Neuronal stem cell (in vitro differentiated cells): ENCODE measurements around the gene CYP46A1.
"Not testable (repeated sequence)": the region's sequence is repeated elsewhere in the genome, so short reads cannot be mapped to it uniquely, and the experiment has no call there.

Experiments
- DNase-seq: peaks from one replicate; pipeline ENCODE4 v3.0.0-alpha.2; 2013; ENCODE audit warnings: low spot score
- H2AFZ ChIP-seq: one replicate; pipeline ENCODE4 v1.6.1; 2013; ENCODE audit warnings: mild to moderate bottlenecking, low read length, inconsistent platforms
- H2AK5ac ChIP-seq: 2 replicates; pipeline ENCODE4 v1.6.1; 2013; ENCODE audit warnings: low read depth, mild to moderate bottlenecking, inconsistent platforms, low read length, moderate library complexity, mixed read lengths
- H2BK120ac ChIP-seq: 2 replicates; pipeline ENCODE4 v1.6.1; 2013; ENCODE audit warnings: low read depth, mild to moderate bottlenecking, inconsistent platforms, low read length, moderate library complexity, mixed read lengths
- H2BK12ac ChIP-seq: one replicate; pipeline ENCODE4 v1.6.1; 2013; ENCODE audit warnings: low read length, inconsistent platforms
- H2BK15ac ChIP-seq: 2 replicates; pipeline ENCODE4 v1.6.1; 2013; ENCODE audit warnings: mild to moderate bottlenecking, low read length, inconsistent platforms, mixed read lengths
- H2BK5ac ChIP-seq: one replicate; pipeline ENCODE4 v1.6.1; 2013; ENCODE audit warnings: inconsistent platforms, mild to moderate bottlenecking, low read length, moderate library complexity
- H3K14ac ChIP-seq: one replicate; pipeline ENCODE4 v1.6.1; 2013; ENCODE audit warnings: low read length, inconsistent platforms
- H3K18ac ChIP-seq: 2 replicates; pipeline ENCODE4 v1.6.1; 2013; ENCODE audit warnings: low read length, inconsistent platforms
- H3K23ac ChIP-seq: 2 replicates; pipeline ENCODE4 v1.6.1; 2013; ENCODE audit warnings: low read depth, mild to moderate bottlenecking, mixed read lengths, low read length, inconsistent platforms; ENCODE audit not compliant: poor library complexity
- H3K27ac ChIP-seq: replicated peaks from 3 replicates; pipeline ENCODE4 v1.5.1; 2013; ENCODE audit warnings: low read length, inconsistent platforms
- H3K27me3 ChIP-seq, 3 experiments: 2 replicates each; pipeline ENCODE4 v1.6.1; 2013; ENCODE audit warnings: low read length in 3 of 3, mild to moderate bottlenecking in 2 of 3, inconsistent platforms in 1 of 3, low read depth in 1 of 3, mixed read lengths in 1 of 3, moderate library complexity in 1 of 3; ENCODE audit not compliant: control insufficient read depth in 3 of 3, insufficient read depth in 3 of 3
- H3K36me3 ChIP-seq, 2 donors: replicated peaks in 1 of 2; 2 replicates each; pipeline ENCODE4 v1.6.1; 2013; ENCODE audit warnings: low read length in 2 of 2; ENCODE audit not compliant: control insufficient read depth in 2 of 2, insufficient read depth in 2 of 2
- H3K4ac ChIP-seq: 2 replicates; pipeline ENCODE4 v1.6.1; 2013; ENCODE audit warnings: inconsistent platforms, mild to moderate bottlenecking, low read length, moderate library complexity
- H3K4me1 ChIP-seq, 2 donors: 1 replicate in 1 of 2; 2 replicates in 1 of 2; pipeline ENCODE4 v1.6.1; 2013; ENCODE audit warnings: low read length in 2 of 2, low read depth in 1 of 2; ENCODE audit not compliant: control insufficient read depth in 2 of 2, insufficient read depth in 1 of 2
- H3K4me2 ChIP-seq: one replicate; pipeline ENCODE4 v1.6.1; 2013; ENCODE audit warnings: mild to moderate bottlenecking, low read length, inconsistent platforms; ENCODE audit not compliant: insufficient read depth, poor library complexity, severe bottlenecking
- H3K4me3 ChIP-seq, 2 donors: 2 replicates each; pipeline ENCODE4 v1.5.1; 2013; ENCODE audit warnings: low read length in 2 of 2, mild to moderate bottlenecking in 2 of 2, inconsistent platforms in 1 of 2, moderate library complexity in 1 of 2
- H3K79me1 ChIP-seq: one replicate; pipeline ENCODE4 v1.6.1; 2013; ENCODE audit warnings: low read depth, mild to moderate bottlenecking, inconsistent platforms, low read length, moderate library complexity
- H3K9ac ChIP-seq: one replicate; pipeline ENCODE4 v1.6.1; 2013; ENCODE audit warnings: mild to moderate bottlenecking, low read depth, low read length, inconsistent platforms; ENCODE audit not compliant: poor library complexity
- H3K9me3 ChIP-seq, 2 donors: replicated peaks in 1 of 2; 2 replicates each; pipeline versions ENCODE3 to v1.6.1; 2013; ENCODE audit warnings: low read length in 2 of 2, mild to moderate bottlenecking in 2 of 2, inconsistent platforms in 1 of 2, low read depth in 1 of 2, mixed read lengths in 1 of 2, moderate library complexity in 1 of 2; ENCODE audit not compliant: control insufficient read depth in 2 of 2, insufficient read depth in 1 of 2
- H4K8ac ChIP-seq: one replicate; pipeline ENCODE4 v1.6.1; 2013; ENCODE audit warnings: low read depth, mild to moderate bottlenecking, inconsistent platforms, low read length, moderate library complexity
- H4K91ac ChIP-seq: one replicate; pipeline ENCODE4 v1.6.1; 2013; ENCODE audit warnings: low read length, low read depth, mild to moderate bottlenecking, inconsistent platforms; ENCODE audit not compliant: poor library complexity
- WGBS, 2 donors: extraction: QIAGEN DNeasy Blood & Tissue Kit; methylation state at CpG; one replicate each; pipeline ENCODE4 v1.1.7; 2013; ENCODE audit warnings: missing lambda C conversion rate in 2 of 2, mixed read lengths in 1 of 2; ENCODE audit not compliant: insufficient read length in 2 of 2, insufficient replicate concordance in 1 of 2; ENCODE audit errors: extremely low coverage in 2 of 2; 5-methylcytosine and 5-hydroxymethylcytosine counted together

Gene CYP46A1

DNA sequence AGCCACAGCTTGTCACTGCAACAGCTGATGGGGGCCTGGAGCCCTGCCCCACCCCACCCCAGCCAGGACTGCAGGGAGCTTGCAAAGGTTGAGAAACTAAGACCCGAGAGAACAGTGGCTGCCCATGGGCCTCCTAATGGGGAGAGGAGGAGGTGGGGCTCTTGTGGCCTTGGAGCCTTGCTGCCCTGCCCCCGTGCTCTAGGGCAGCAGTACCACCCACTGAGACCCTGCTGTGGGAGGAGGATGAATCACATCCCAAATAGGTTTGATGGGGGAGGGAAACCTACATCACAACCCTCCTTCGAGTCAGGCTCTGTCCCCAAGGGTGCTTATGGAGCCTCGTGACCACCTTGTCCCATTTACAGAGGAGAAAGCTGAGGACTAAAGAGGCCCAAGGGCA lies 23.3 kb upstream of the CYP46A1 start:
- peaks cover 33 to 43% of the 10 kb centered on the region in 2 donors for H3K4me1 ChIP-seq
- no peak overlapping the region for H2BK120ac ChIP-seq
- H3K18ac ChIP-seq: peak overlapping the region; percentile 68
- no peak for DNase-seq
- no CpG with 5 or more reads among the region's 4 CpGs for WGBS, 2 donors
- H3K23ac ChIP-seq: no peak overlapping the region
- no peaks in the 10 kb centered on the region for H3K79me1 ChIP-seq
- H2BK5ac ChIP-seq: no peak overlapping the region
- H2BK15ac ChIP-seq: peak overlapping the region; percentile 46
- H3K27me3 ChIP-seq: peaks cover 0 to 8% (median 0%) of the 10 kb centered on the region in 3 experiments
- H3K4me2 ChIP-seq: no peak overlapping the region
- H4K8ac ChIP-seq: no peak overlapping the region
- no peak overlapping the region for H2BK12ac ChIP-seq
- H3K27ac ChIP-seq: no peak overlapping the region
- H3K4ac ChIP-seq: no peak overlapping the region
- H3K36me3 ChIP-seq: no peaks in the 10 kb centered on the region
- H3K9me3 ChIP-seq: peaks cover 0 to 3% of the 10 kb centered on the region in 2 donors
- H4K91ac ChIP-seq: no peak overlapping the region
- H2AFZ ChIP-seq: no peak overlapping the region
- no peak overlapping the region for H3K9ac ChIP-seq
- H3K4me3 ChIP-seq: no peak overlapping the region
- H3K14ac ChIP-seq: no peak overlapping the region
- H2AK5ac ChIP-seq: peak overlapping the region; percentile 65

DNA sequence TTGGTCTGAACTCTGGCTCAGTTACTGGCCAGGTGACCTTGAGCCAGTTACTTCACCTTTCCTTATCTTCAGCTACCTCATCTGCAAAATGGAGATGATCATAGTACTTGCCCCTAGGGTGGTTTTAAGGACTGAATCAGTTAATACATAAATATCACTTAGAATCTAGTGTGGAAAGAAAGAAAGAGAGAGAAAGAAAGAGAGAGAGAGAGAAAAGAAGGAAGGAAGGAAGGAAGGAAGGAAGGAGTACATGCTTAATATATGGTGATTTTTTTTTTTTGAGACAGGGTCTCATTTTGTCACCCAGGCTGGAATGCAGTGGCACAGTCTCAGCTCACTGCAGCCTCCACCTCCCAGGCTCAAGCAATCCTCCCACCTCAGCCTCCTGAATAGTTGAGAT lies 22.9 kb upstream of the CYP46A1 start:
- not testable (repeated sequence) for H3K4me3 ChIP-seq, H3K79me1 ChIP-seq, H2BK12ac ChIP-seq, H3K4me2 ChIP-seq, H3K4ac ChIP-seq, H4K8ac ChIP-seq, H3K14ac ChIP-seq, H2BK15ac ChIP-seq, H3K9ac ChIP-seq, H2BK120ac ChIP-seq, H3K9me3 ChIP-seq, H3K27me3 ChIP-seq, H2BK5ac ChIP-seq, H2AFZ ChIP-seq, H2AK5ac ChIP-seq, H3K27ac ChIP-seq, H3K36me3 ChIP-seq, H3K18ac ChIP-seq, DNase-seq, H4K91ac ChIP-seq, H3K23ac ChIP-seq
- peaks cover 33 to 47% of the 10 kb centered on the region in 2 donors for H3K4me1 ChIP-seq

DNA sequence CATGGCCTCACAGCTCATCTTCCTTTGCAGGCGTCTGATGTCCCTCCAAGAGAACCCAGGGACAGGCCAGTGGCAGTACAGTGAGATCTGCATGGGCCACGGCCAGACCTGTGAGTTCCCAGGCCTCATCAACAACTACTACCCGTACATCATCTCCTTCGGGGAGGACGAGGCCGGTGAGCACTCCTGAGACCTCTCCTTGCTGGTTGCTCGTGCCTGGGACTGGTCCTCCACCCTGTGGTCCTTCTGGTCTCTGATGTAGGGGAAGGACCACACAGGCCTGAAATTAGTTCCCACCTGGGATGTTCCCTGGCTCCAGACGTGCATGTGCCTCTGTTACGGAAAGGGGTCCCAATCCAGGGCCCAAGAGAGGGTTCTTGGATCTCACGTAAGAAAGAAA lies 21.3 kb upstream of the CYP46A1 start:
- Histone ChIP-seq H2AFZ (peak overlapping the region; percentile 37), H3K4ac (no peak overlapping the region), H3K4me3 (no peak overlapping the region), H3K36me3 (no peaks in the 10 kb centered on the region), H3K79me1 (no peaks in the 10 kb centered on the region), H3K4me1 (peaks cover 37 to 58% of the 10 kb centered on the region in 2 donors), H3K23ac (no peak overlapping the region), H2AK5ac (peak overlapping the region; percentile 12), H2BK5ac (no peak overlapping the region), H2BK12ac (no peak overlapping the region), H3K4me2 (no peak overlapping the region), H3K9ac (no peak overlapping the region), H3K14ac (no peak overlapping the region), H4K91ac (no peak overlapping the region), H3K18ac (peak overlapping the region; percentile 72), H2BK15ac (no peak overlapping the region), H3K27ac (no peak overlapping the region), H4K8ac (no peak overlapping the region), H3K9me3 (no peaks in the 10 kb centered on the region), H3K27me3 (peaks cover 0 to 8% (median 0%) of the 10 kb centered on the region in 3 experiments), H2BK120ac (no peak overlapping the region)
- DNase-seq: no peak
- no CpG with 5 or more reads among the region's 10 CpGs for WGBS, 2 donors

DNA sequence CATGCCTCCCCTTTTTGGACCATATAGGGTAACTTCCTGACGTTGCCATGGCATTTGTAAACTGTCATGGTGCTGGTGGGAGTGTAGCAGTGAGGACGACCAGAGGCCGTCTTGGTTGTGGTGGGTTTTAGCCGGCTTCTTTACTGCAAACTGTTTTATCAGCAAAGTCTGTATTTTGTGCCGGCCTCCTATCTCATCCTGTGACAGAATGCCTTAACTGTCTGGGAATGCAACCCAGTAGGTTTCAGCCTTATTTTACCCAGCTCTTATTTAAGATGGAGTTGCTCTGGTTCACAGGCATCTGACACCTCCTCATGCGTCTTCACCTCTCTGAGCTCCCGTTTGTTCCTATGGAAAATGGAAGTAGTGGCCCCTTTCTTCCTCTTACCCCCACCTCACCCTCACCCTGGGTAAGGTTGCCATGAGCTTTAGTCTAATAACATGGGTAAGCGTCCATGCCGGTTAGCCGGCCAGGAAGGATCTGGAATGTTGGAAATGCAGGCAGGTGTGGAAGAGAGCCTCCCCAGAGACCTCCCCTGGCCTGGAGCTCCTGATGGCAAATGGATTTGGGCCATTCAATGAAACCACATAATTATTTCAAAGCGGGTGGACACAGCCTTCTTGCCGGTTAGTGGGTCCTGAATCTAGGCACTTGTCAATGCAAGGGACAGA lies 20.6 kb upstream of the CYP46A1 start:
- no peak overlapping the region for H2BK120ac ChIP-seq
- no peaks in the 10 kb centered on the region for H3K9me3 ChIP-seq
- no peak overlapping the region for H3K9ac ChIP-seq
- peak overlapping the region; percentile 66 for H2AK5ac ChIP-seq
- H3K18ac ChIP-seq: peak overlapping the region; percentile 52
- no peak overlapping the region for H2BK5ac ChIP-seq
- H3K27ac ChIP-seq: peak overlapping the region; percentile 61
- H3K79me1 ChIP-seq: no peaks in the 10 kb centered on the region
- no peak overlapping the region for H3K4me3 ChIP-seq
- no peak overlapping the region for H3K4ac ChIP-seq
- no peaks in the 10 kb centered on the region for H3K36me3 ChIP-seq
- no peak overlapping the region for H4K91ac ChIP-seq
- WGBS, 2 donors: no CpG with 5 or more reads among the region's 12 CpGs
- no peak overlapping the region for H3K4me2 ChIP-seq
- H2BK12ac ChIP-seq: no peak overlapping the region
- peaks cover 0 to 8% (median 0%) of the 10 kb centered on the region in 3 experiments for H3K27me3 ChIP-seq
- H3K14ac ChIP-seq: no peak overlapping the region
- no peak overlapping the region for H2BK15ac ChIP-seq
- H3K23ac ChIP-seq: no peak overlapping the region
- DNase-seq: no peak
- H2AFZ ChIP-seq: peak overlapping the region; percentile 31
- no peak overlapping the region for H4K8ac ChIP-seq
- H3K4me1 ChIP-seq: peaks cover 41 to 59% of the 10 kb centered on the region in 2 donors
